HG03108 (cell line): Measurements from ENCODE around the gene TFRC.
"Not testable (repeated sequence)": the region's sequence is repeated elsewhere in the genome, so short reads cannot be mapped to it uniquely, and the experiment has no call there.

Source experiments
- ATAC-seq: cut with Tn5 transposase; IDR thresholded peaks from one replicate; pipeline ENCODE4 v1.9.1; 2021; ENCODE audit warnings: moderate library complexity; ENCODE audit not compliant: unreplicated experiment

The TFRC gene

GRCh38 chr3:196082619-196082971 is 705 bp upstream of the TFRC start:
- no peak for ATAC-seq

- ATAC-seq, result peak; percentile 36
Measured at GRCh38 chr3:196081002-196081833, 672 bp downstream of the TFRC start.

GRCh38 chr3:196080101-196080846 is 1.6 kb downstream of the TFRC start:
- not testable (repeated sequence) for ATAC-seq

GRCh38 chr3:196079682-196080081 is 2.2 kb downstream of the TFRC start:
- ATAC-seq, result no peak

GRCh38 chr3:196075013-196075412 is 6.9 kb downstream of the TFRC start:
- no peak for ATAC-seq

- no peak for ATAC-seq
Measured at GRCh38 chr3:196073255-196073753, 8.6 kb downstream of the TFRC start.

- ATAC-seq, result no peak
Measured at GRCh38 chr3:196072313-196072712, 9.6 kb downstream of the TFRC start.

- not testable (repeated sequence) for ATAC-seq
Measured at GRCh38 chr3:196068812-196069211, 13.1 kb downstream of the TFRC start.

- ATAC-seq, result no peak
Measured at GRCh38 chr3:196067439-196067838, 14.5 kb downstream of the TFRC start.

GRCh38 chr3:196063971-196064370 is 17.9 kb downstream of the TFRC start:
- ATAC-seq, result no peak

GRCh38 chr3:196063456-196063855 is 18.4 kb downstream of the TFRC start:
- ATAC-seq, result no peak

- ATAC-seq, result no peak
Measured at GRCh38 chr3:196063049-196063448, 18.8 kb downstream of the TFRC start.

GRCh38 chr3:196060834-196061233 is 21.1 kb downstream of the TFRC start:
- no peak for ATAC-seq

GRCh38 chr3:196057760-196058331 is 24.0 kb downstream of the TFRC start:
- ATAC-seq, result no peak

- ATAC-seq, result not testable (repeated sequence)
Measured at GRCh38 chr3:196056371-196056770, 25.5 kb downstream of the TFRC start.

- no peak for ATAC-seq
Measured at GRCh38 chr3:196055683-196056270, 26.1 kb downstream of the TFRC start.

GRCh38 chr3:196055240-196055639 is 26.6 kb downstream of the TFRC start:
- ATAC-seq, result no peak

- ATAC-seq, result no peak
Measured at GRCh38 chr3:196054661-196055060, 27.2 kb downstream of the TFRC start.

- ATAC-seq, result no peak
Measured at GRCh38 chr3:196053487-196053886, 28.4 kb downstream of the TFRC start.

GRCh38 chr3:196051282-196052076 is 30.4 kb downstream of the TFRC start:
- ATAC-seq, result no peak

- no peak for ATAC-seq
Measured at GRCh38 chr3:196050597-196050996, 31.3 kb downstream of the TFRC start.
